ENCODE results near the gene OR2AG2.

Gene OR2AG2

DNA sequence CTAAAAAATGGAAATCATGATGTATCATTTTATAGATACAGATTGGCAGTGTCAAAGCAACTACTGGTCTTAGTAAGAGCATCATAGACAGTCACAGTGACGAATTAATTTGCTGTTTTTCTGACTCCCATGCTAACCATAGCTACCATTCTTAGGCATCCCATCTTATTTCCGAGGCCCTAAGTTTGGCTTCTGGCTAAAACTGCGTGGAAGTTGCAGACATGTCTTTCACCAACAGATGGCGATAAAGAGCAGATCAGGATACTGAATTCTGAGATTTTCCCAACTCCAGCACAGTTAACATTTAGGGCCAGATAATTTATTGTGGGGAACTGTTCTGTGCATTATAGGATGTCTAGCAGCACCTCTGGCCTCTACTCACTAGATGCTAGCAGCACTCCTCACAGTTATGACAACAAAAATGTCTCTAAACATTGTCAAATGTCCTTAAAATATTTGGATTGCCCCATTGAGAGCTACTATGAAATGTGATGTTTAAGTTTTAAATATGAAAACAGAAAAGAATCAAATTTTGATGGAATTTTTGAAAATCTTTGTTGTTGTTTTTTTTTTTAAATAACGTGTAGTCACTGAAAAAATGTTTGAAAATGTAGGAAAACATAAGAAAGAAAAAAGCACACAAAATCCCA is 16.3 kb downstream of the OR2AG2 start:
- DNase-seq (ENCODE audit: low read depth): peak; percentile 62
- TF ChIP-seq, protein P1, sequence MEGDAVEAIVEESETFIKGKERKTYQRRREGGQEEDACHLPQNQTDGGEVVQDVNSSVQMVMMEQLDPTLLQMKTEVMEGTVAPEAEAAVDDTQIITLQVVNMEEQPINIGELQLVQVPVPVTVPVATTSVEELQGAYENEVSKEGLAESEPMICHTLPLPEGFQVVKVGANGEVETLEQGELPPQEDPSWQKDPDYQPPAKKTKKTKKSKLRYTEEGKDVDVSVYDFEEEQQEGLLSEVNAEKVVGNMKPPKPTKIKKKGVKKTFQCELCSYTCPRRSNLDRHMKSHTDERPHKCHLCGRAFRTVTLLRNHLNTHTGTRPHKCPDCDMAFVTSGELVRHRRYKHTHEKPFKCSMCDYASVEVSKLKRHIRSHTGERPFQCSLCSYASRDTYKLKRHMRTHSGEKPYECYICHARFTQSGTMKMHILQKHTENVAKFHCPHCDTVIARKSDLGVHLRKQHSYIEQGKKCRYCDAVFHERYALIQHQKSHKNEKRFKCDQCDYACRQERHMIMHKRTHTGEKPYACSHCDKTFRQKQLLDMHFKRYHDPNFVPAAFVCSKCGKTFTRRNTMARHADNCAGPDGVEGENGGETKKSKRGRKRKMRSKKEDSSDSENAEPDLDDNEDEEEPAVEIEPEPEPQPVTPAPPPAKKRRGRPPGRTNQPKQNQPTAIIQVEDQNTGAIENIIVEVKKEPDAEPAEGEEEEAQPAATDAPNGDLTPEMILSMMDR (conservative IDR thresholded peaks at IDR 0.05; ENCODE audit: low read depth, low read length): peak; percentile 90
- H3K4me3 ChIP-seq (ENCODE audit: low read depth, low read length): no peak overlapping the region

GRCh38 chr11:6747097-6747668 is 24.6 kb downstream of the OR2AG2 start:
- no peak overlapping the region for H3K4me3 ChIP-seq (ENCODE audit: low read depth, low read length)
- no peak for DNase-seq (ENCODE audit: low read depth)
- TF ChIP-seq, protein P1 (conservative IDR thresholded peaks at IDR 0.05; ENCODE audit: low read depth, low read length): no peak

GRCh38 chr11:6746626-6747025 is 25.1 kb downstream of the OR2AG2 start:
- DNase-seq (ENCODE audit: low read depth): no peak
- TF ChIP-seq, protein P1 (conservative IDR thresholded peaks at IDR 0.05; ENCODE audit: low read depth, low read length): no peak
- H3K4me3 ChIP-seq (ENCODE audit: low read depth, low read length): no peak overlapping the region

DNA sequence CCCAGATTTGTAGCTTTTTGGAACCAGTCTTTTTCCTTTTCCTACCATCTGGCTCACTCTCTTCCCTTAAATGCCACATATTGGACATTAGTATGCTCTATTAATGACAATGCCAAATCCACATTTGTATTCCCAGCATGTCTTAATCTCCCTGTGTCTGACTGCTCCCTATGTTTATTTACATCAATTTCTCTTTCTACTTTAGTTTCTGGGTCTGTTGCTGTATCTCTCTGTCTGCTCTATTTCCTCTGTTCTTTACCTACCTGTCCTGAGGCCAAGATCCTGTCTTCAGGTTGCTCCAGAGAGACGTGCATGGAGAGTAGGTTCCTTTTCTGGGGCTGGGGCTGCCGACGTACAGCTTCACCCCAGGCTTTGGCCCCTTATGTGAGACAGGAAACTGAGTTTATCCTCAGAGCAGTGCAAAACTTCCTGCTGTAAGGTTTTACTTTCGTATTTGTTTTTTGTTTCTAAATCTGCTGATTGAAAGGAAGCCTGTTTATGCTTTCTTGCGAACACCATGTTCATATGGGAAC is 25.6 kb downstream of the OR2AG2 start:
- TF ChIP-seq, protein P1 (conservative IDR thresholded peaks at IDR 0.05; ENCODE audit: low read depth, low read length): no peak
- DNase-seq (ENCODE audit: low read depth): peak; percentile 37
- H3K4me3 ChIP-seq (ENCODE audit: low read depth, low read length): peak overlapping the region; percentile 19

GRCh38 chr11:6745465-6746015 is 26.2 kb downstream of the OR2AG2 start:
- peak; percentile 21 for DNase-seq (ENCODE audit: low read depth)
- TF ChIP-seq, protein P1 (conservative IDR thresholded peaks at IDR 0.05; ENCODE audit: low read depth, low read length): no peak
- H3K4me3 ChIP-seq (ENCODE audit: low read depth, low read length): no peak overlapping the region

GRCh38 chr11:6745018-6745417 is 26.8 kb downstream of the OR2AG2 start:
- H3K4me3 ChIP-seq (ENCODE audit: low read depth, low read length): no peak overlapping the region
- DNase-seq (ENCODE audit: low read depth): no peak

More at GRCh38 chr11:6745018-6745417, 26.8 kb downstream of the OR2AG2 start:
- TF ChIP-seq, protein P1 (conservative IDR thresholded peaks at IDR 0.05; ENCODE audit: low read depth, low read length): no peak
